HK-2 (cell line): ENCODE results near the gene DNAI2.

ENCODE experiments used
- DNase-seq: peaks from one replicate; pipeline ENCODE4 v3.0.0-alpha.2; 2018; ENCODE audit not compliant: unreplicated experiment

The DNAI2 gene

GRCh38 chr17:74274060-74274708, at the start of gene DNAI2:
Gene DNAI2, plus strand, starts transcription at chr17:74274234. Its CDS starts 7,584 bp downstream, at chr17:74281818.
- DNase-seq: no peak

DNA sequence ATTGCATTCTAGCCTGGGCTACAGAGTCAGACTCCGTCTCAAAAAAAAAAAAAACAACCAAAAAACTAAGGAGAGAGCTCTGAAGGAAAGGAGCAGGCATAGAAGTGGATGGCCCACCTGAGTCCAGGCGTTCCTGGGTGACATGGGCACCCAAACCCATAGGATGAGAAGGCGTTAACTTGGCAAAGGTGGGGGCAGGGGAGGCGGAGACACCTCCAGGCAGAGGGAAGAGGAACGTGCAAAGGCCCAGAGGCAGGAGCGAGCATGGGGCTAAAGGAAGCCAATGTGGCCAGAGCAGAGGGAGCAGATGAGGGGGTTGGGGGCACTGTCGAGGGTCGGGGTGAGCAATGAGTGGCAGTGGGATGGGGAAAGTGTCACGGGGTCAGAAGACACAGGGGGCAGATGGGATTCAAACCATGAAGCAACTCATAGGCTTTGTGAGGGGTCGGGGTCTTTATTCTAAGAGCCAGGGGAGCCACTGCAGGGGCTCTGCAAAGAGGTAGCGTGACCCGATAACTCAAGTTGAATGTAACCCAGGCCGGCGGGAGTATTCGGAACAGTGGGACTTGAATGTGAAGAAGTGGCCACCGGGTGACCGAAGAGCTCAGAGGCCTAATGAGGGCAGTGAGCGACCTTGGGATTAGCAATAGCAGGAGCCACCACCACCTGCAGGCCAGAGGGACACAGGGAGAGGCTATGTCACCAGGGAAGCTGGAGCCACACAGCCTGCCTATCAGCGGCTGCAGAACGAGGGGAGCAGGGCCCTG, 48.9 kb upstream of the DNAI2 start:
- no peak for DNase-seq

- DNase-seq: no peak
Observed at GRCh38 chr17:74226252-74226651, 47.8 kb upstream of the DNAI2 start.

DNA sequence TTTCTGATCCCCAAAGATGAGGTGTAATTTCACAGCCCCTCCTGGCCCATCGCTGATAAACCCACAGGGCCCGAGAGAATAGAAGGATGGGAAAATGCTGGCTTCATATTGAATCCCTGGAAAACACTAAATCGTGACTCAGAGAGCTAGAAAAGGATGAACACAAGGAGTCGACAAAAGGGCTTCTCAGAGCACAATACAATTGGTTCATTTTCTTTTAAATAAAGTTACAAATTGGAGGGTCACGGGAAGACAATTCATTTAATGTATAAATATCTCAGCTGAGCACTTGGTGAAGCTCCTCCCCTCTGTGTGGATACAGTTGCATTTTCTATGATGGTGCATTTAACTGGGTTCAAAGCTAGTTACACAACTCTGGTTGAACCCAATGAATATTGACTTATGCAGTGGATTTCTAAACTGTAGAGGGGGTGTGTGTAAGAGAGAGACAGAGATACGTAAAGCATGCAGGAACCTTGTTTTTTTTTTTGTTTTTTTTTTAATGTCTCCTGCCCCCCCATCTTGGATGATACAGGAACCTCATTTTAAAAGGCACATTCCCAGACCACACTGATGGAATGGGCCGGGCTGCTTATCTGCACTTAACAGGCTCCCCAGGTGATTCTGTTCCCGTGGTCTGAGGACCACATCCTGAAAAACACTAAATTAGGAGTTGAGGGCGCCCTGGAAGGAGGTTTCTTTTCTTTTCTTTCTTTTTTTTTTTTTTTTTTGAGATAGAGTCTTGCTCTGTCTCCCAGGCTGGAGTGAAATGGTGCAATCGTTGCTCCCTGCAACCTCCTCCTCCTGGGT, 46.6 kb upstream of the DNAI2 start:
- no peak for DNase-seq

GRCh38 chr17:74228306-74228978, 45.6 kb upstream of the DNAI2 start:
- DNase-seq: no peak

- no peak for DNase-seq
Observed at GRCh38 chr17:74230896-74231295, 43.1 kb upstream of the DNAI2 start.

- no peak for DNase-seq
Observed at GRCh38 chr17:74231928-74232907, 41.8 kb upstream of the DNAI2 start.

GRCh38 chr17:74233937-74234336, 40.1 kb upstream of the DNAI2 start:
- no peak for DNase-seq

DNA sequence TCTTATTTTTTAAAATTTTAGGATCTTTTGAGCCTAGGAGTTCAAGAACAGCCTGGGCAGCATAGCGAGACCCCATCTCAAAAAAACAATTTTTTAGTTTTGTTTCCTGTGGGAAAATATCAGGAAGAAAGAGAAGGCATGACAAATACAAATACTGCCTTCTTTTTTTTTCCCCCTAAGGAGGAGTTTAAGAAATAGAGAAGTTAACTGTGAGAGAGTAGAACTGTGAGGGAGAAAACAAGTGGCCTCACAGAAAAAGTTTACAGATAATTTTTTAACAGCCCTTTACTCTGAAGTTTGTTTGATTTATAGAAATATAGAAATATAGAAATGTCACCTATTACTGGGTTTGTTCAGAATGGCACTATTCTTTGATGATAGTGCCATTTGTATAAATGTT, 39.5 kb upstream of the DNAI2 start:
- DNase-seq: no peak

GRCh38 chr17:74235040-74235581, 38.9 kb upstream of the DNAI2 start:
- no peak for DNase-seq

DNA sequence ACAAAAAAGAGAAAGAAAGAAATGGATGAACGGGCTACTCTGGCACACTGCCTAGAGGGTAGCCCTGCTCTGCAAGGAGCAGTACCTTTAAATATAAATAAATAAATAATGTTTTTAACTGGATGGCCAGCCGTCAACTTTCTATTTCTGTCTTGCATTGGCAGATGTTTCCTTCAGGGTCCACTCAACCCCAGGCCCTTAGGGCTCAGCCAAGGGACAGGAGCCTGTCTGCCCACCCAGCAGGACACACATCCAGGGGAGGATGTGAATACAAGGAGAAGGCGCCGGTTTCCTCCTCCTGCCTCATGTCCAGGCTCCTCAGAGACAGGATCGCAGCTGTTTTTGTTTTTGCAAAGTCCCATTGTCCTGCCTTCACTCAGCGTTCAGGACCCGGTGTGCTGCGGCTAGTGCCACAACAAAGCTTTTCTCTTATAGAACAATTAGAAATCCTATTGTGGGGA, 38.1 kb upstream of the DNAI2 start:
- no peak for DNase-seq

DNA sequence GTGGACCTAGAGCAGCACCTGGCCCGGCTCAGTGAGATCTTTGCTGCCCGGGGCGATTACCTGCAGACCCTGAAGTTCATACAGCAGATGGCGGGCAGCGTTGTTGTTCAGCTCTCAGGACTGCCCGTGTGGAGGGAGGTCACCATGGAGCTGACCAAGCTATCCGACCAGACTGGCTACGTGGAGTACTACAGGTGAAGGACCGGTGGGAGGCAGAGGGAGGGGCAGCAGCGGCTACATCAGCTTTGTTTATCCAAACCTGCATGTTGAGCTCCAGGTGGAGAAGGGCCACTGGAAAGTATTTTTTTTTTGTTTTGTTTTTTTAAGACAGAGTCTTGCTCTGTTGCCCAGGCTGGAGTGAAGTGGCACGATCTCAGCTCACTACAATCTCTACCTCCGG, 36.7 kb upstream of the DNAI2 start:
- no peak for DNase-seq

- DNase-seq: no peak
Observed at GRCh38 chr17:74239172-74239571, 34.9 kb upstream of the DNAI2 start.

GRCh38 chr17:74240618-74241205, 33.3 kb upstream of the DNAI2 start:
- no peak for DNase-seq

- DNase-seq: no peak
Observed at GRCh38 chr17:74241431-74241830, 32.6 kb upstream of the DNAI2 start.

GRCh38 chr17:74241847-74242246, 32.2 kb upstream of the DNAI2 start:
- no peak for DNase-seq

- no peak for DNase-seq
Observed at GRCh38 chr17:74243013-74243755, 30.9 kb upstream of the DNAI2 start.

GRCh38 chr17:74244128-74244527, 29.9 kb upstream of the DNAI2 start:
- DNase-seq: no peak

GRCh38 chr17:74244548-74244947, 29.5 kb upstream of the DNAI2 start:
- DNase-seq: no peak
